Measurements from ENCODE around the gene NGB.

The NGB gene

GRCh38 chr14:77265187-77265515, 5.9 kb downstream of the NGB start:
- no peak for TF ChIP-seq CTCF (IDR thresholded peaks at IDR 0.05)
- no peak for DNase-seq
- Histone ChIP-seq H3K27ac (no peak overlapping the region), H3K36me3 (no peaks in the 10 kb centered on the region), H3K27me3 (peaks cover 0 to 33% of the 10 kb centered on the region in 2 donors), H3K4me3 (no peak overlapping the region), H3K4me1 (no peaks in the 10 kb centered on the region), H3K9me3 (peaks cover 0 to 14% (median 11%) of the 10 kb centered on the region in 3 donors)
- intact Hi-C loops (cut with DNase I; ENCODE audit: low total_unique reads): no loop called here

GRCh38 chr14:77264466-77265186, 6.4 kb downstream of the NGB start:
- H3K9me3 ChIP-seq: peaks cover 0 to 14% (median 11%) of the 10 kb centered on the region in 3 donors
- no peak for DNase-seq
- H3K36me3 ChIP-seq: no peaks in the 10 kb centered on the region
- H3K4me1 ChIP-seq: no peaks in the 10 kb centered on the region
- no peak overlapping the region for H3K27ac ChIP-seq
- TF ChIP-seq CTCF (IDR thresholded peaks at IDR 0.05): no peak
- intact Hi-C loops (cut with DNase I; ENCODE audit: low total_unique reads): no loop called here
- no peak overlapping the region for H3K4me3 ChIP-seq
- peaks cover 0 to 35% of the 10 kb centered on the region in 2 donors for H3K27me3 ChIP-seq

- no peak for DNase-seq
- no peak for TF ChIP-seq CTCF (IDR thresholded peaks at IDR 0.05)
- H3K9me3 ChIP-seq: no peaks in the 10 kb centered on the region
Measured at GRCh38 chr14:77260631-77261030, 10.4 kb downstream of the NGB start.

GRCh38 chr14:77260199-77260598, 10.8 kb downstream of the NGB start:
- Histone ChIP-seq H3K27ac (no peak overlapping the region), H3K9me3 (no peaks in the 10 kb centered on the region), H3K36me3 (no peaks in the 10 kb centered on the region), H3K27me3 (peaks cover 0 to 52% of the 10 kb centered on the region in 2 donors), H3K4me1 (no peaks in the 10 kb centered on the region), H3K4me3 (no peak overlapping the region)
- no peak for TF ChIP-seq CTCF (IDR thresholded peaks at IDR 0.05)
- intact Hi-C loops (cut with DNase I; ENCODE audit: low total_unique reads): no loop called here
- DNase-seq: no peak

More at GRCh38 chr14:77260631-77261030, 10.4 kb downstream of the NGB start:
- H3K27me3 ChIP-seq: peaks cover 0 to 51% of the 10 kb centered on the region in 2 donors
- H3K27ac ChIP-seq: no peak overlapping the region
- no peaks in the 10 kb centered on the region for H3K36me3 ChIP-seq
- H3K4me3 ChIP-seq: no peak overlapping the region
- H3K4me1 ChIP-seq: no peaks in the 10 kb centered on the region
- intact Hi-C loops (cut with DNase I; ENCODE audit: low total_unique reads): no loop called here

- Histone ChIP-seq H3K27ac (no peak overlapping the region), H3K4me3 (no peak overlapping the region), H3K36me3 (no peaks in the 10 kb centered on the region), H3K27me3 (peaks cover 0 to 52% of the 10 kb centered on the region in 2 donors), H3K4me1 (no peaks in the 10 kb centered on the region), H3K9me3 (no peaks in the 10 kb centered on the region)
- intact Hi-C loops (cut with DNase I; ENCODE audit: low total_unique reads): no loop called here
- DNase-seq: no peak
- no peak for TF ChIP-seq CTCF (IDR thresholded peaks at IDR 0.05)
Measured at GRCh38 chr14:77259025-77259715, 11.8 kb downstream of the NGB start.

Data from tibial artery (tissue), 4 donors.